ENCODE results near the gene TRIP13. TPM values are rescaled to one million over a fixed set of nuclear protein-coding genes. Genes with fewer than 3 reads are reported as not detected.

TRIP13 gene
- total and polyA plus RNA-seq, 9 of the 15 experiments (the other 6 are each of a cell fraction or from before 2014, with no cell fraction given), result 24.1 to 116 (median 53.2) TPM

DNA sequence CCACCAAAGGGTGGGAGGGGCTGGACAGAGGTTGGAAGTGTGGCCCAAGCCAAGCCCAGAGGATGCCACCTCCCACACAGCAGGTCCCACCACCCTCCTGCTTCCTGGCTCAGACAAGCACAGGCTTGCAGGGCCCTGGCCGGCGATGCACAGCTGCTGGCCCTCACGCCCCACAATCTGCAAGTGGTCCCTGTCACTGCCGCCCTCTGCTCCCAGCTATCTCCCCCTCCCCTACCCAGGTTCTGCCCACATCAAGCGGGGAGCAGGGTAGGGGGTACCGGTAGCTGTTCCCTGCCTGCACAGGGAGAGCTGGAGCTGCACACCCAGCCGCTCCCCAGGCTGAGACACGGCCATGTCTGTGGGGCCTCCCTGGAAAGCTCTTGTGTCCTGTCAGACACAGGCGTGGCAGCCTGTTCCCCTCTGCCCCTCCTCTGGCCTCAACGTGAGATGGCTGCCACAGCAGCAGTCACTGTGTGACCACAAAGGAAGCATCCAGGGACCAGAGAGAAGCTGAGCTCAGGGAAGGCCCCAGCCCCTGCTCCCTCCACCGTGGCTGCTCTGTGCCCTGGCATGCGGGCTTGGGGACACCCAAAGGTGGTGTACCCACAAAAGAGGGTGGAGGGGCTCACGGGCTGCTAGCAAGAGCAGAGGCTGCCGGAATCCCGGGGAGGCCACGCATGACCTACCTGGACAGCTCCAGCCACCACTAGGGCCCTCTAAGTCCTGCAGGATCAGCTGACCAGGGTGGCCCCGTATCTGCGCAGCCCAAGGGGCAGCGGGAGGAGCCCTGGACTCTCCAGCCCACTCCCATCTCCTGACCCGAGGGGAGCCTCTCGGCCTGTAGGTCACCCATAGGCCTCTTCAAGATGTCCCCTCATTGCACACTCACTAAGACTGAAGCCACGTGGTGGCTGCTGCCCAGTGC lies 31.0 kb upstream of the TRIP13 start (continued):
- no peak for TF ChIP-seq NELFE (IDR thresholded peaks at IDR 0.05; ENCODE audit: insufficient read depth, insufficient read length)
- TF ChIP-seq, protein P1, sequence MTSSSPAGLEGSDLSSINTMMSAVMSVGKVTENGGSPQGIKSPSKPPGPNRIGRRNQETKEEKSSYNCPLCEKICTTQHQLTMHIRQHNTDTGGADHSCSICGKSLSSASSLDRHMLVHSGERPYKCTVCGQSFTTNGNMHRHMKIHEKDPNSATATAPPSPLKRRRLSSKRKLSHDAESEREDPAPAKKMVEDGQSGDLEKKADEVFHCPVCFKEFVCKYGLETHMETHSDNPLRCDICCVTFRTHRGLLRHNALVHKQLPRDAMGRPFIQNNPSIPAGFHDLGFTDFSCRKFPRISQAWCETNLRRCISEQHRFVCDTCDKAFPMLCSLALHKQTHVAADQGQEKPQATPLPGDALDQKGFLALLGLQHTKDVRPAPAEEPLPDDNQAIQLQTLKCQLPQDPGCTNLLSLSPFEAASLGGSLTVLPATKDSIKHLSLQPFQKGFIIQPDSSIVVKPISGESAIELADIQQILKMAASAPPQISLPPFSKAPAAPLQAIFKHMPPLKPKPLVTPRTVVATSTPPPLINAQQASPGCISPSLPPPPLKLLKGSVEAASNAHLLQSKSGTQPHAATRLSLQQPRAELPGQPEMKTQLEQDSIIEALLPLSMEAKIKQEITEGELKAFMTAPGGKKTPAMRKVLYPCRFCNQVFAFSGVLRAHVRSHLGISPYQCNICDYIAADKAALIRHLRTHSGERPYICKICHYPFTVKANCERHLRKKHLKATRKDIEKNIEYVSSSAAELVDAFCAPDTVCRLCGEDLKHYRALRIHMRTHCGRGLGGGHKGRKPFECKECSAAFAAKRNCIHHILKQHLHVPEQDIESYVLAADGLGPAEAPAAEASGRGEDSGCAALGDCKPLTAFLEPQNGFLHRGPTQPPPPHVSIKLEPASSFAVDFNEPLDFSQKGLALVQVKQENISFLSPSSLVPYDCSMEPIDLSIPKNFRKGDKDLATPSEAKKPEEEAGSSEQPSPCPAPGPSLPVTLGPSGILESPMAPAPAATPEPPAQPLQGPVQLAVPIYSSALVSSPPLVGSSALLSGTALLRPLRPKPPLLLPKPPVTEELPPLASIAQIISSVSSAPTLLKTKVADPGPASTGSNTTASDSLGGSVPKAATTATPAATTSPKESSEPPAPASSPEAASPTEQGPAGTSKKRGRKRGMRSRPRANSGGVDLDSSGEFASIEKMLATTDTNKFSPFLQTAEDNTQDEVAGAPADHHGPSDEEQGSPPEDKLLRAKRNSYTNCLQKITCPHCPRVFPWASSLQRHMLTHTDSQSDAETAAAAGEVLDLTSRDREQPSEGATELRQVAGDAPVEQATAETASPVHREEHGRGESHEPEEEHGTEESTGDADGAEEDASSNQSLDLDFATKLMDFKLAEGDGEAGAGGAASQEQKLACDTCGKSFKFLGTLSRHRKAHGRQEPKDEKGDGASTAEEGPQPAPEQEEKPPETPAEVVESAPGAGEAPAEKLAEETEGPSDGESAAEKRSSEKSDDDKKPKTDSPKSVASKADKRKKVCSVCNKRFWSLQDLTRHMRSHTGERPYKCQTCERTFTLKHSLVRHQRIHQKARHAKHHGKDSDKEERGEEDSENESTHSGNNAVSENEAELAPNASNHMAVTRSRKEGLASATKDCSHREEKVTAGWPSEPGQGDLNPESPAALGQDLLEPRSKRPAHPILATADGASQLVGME (CRISPR knock-in tag; IDR thresholded peaks at IDR 0.05), result no peak
- TF ChIP-seq, protein P2, sequence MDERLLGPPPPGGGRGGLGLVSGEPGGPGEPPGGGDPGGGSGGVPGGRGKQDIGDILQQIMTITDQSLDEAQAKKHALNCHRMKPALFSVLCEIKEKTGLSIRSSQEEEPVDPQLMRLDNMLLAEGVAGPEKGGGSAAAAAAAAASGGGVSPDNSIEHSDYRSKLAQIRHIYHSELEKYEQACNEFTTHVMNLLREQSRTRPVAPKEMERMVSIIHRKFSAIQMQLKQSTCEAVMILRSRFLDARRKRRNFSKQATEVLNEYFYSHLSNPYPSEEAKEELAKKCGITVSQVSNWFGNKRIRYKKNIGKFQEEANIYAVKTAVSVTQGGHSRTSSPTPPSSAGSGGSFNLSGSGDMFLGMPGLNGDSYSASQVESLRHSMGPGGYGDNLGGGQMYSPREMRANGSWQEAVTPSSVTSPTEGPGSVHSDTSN (CRISPR knock-in tag; IDR thresholded peaks at IDR 0.05; ENCODE audit: low read depth), result no peak
- TF ChIP-seq, protein P2 (tag; conservative IDR thresholded peaks at IDR 0.05; ENCODE audit: low read depth), result no peak
- no peak for TF ChIP-seq CEBPG (CRISPR knock-in tag; IDR thresholded peaks at IDR 0.05)
- TF ChIP-seq CEBPG (tag; conservative IDR thresholded peaks at IDR 0.05 in 1 of 2, IDR thresholded peaks at IDR 0.05 in 1 of 2), result no peak
- TF ChIP-seq, protein P3, sequence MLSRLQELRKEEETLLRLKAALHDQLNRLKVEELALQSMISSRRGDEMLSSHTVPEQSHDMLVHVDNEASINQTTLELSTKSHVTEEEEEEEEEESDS (CRISPR knock-in tag; IDR thresholded peaks at IDR 0.05), result no peak
- TF ChIP-seq IRF2 (CRISPR knock-in tag; IDR thresholded peaks at IDR 0.05), result no peak
- TF ChIP-seq NONO (IDR thresholded peaks at IDR 0.05; ENCODE audit: low read depth in 2 of 2, low read length in 1 of 2), result no peak
- TF ChIP-seq COPS2 (conservative IDR thresholded peaks at IDR 0.05), result no peak
- no peak for TF ChIP-seq ZNF668 (CRISPR knock-in tag; IDR thresholded peaks at IDR 0.05)
- TF ChIP-seq CBX5 (IDR thresholded peaks at IDR 0.05; ENCODE audit: borderline replicate concordance, low read depth), result no peak
- no peak for TF ChIP-seq ILK (tag; IDR thresholded peaks at IDR 0.05; ENCODE audit: borderline replicate concordance, low read depth)
- no peak for TF ChIP-seq KDM5B (IDR thresholded peaks at IDR 0.05; ENCODE audit: insufficient replicate concordance, low read depth, low read length)
- no peak for TF ChIP-seq KHSRP (IDR thresholded peaks at IDR 0.05)
- no peak for TF ChIP-seq HNRNPLL (IDR thresholded peaks at IDR 0.05; ENCODE audit: low read depth, low read length, poor library complexity, severe bottlenecking)
- TF ChIP-seq, protein P4, sequence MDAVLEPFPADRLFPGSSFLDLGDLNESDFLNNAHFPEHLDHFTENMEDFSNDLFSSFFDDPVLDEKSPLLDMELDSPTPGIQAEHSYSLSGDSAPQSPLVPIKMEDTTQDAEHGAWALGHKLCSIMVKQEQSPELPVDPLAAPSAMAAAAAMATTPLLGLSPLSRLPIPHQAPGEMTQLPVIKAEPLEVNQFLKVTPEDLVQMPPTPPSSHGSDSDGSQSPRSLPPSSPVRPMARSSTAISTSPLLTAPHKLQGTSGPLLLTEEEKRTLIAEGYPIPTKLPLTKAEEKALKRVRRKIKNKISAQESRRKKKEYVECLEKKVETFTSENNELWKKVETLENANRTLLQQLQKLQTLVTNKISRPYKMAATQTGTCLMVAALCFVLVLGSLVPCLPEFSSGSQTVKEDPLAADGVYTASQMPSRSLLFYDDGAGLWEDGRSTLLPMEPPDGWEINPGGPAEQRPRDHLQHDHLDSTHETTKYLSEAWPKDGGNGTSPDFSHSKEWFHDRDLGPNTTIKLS (IDR thresholded peaks at IDR 0.05; ENCODE audit: borderline replicate concordance, low read depth), result no peak

Measured in K562 (cell line).